Measurements from ENCODE around the gene KIF4B. TPM values are rescaled to one million over a fixed set of nuclear protein-coding genes. Genes with fewer than 3 reads are reported as not detected.

KIF4B gene
- polyA plus RNA-seq, 4 donors: 0.03 TPM; not detected in 3

DNA sequence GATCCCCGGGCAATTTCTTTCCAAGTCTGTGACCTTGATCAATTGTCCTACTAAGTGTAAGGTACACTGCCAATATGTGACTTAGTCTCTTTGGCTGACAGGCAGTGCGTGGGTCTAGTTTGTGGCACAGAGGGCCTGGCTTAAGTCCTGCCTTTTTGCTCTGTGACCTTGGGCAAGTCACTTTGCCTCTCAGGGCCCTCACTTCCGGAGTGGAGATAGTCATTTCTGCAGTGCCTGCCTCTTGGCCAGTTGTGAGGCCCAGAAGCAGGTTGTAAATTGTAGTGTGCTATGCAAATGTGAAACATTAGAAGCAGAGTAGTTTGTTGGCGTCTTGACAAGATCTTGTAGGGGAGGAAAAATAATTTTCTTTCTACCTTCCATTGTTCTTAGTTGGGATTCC is 39.0 kb downstream of the KIF4B start:
- DNase-seq: no peak
- Histone ChIP-seq H3K4me3 (ENCODE audit: low read depth in 1 of 3, low read length in 3 of 3) (no peak overlapping the region), H3K4me1 (ENCODE audit: control insufficient read depth in 3 of 3, insufficient read depth in 2 of 3, low read depth in 1 of 3, low read length in 2 of 3) (no peaks in the 10 kb centered on the region), H3K36me3 (ENCODE audit: control insufficient read depth in 3 of 3, insufficient read depth in 2 of 3, low read depth in 1 of 3, low read length in 3 of 3) (no peaks in the 10 kb centered on the region), H3K9me3 (ENCODE audit: control insufficient read depth in 2 of 2, insufficient read depth in 1 of 2, low read depth in 1 of 2, low read length in 1 of 2) (no peaks in the 10 kb centered on the region), H3K27ac (ENCODE audit: low read depth in 1 of 3, low read length in 2 of 3) (no peak overlapping the region), H3K27me3 (ENCODE audit: control insufficient read depth in 3 of 3, insufficient read depth in 3 of 3, low read length in 3 of 3) (peaks cover 0 to 3% (median 0%) of the 10 kb centered on the region in 3 donors)
- no peak for FAIRE-seq
- 56 to 81% (median 65%) methylated on average over 4 of the region's 4 CpGs for WGBS, 3 donors

DNA sequence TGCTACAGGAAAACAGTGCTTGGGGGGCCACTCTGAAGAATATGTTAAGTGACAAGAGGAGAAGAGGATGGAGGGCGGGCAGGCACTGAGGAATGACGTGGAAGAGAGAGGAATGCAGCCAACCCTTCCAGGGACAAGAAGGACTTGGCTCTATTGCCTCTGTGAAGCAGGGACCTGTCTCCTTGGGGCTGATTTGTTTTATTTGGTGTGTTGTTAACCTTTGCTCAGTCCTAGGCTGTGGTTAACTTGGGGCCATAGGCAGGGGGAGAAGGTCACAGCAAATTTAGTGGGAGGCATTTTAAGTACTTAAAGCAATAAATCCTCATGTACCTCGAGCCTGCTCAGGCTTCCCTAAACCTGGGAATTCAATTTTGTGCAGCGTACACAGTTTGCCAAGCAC is 39.9 kb downstream of the KIF4B start:
- Histone ChIP-seq H3K4me1 (ENCODE audit: control insufficient read depth in 3 of 3, insufficient read depth in 2 of 3, low read depth in 1 of 3, low read length in 2 of 3) (no peaks in the 10 kb centered on the region), H3K36me3 (ENCODE audit: control insufficient read depth in 3 of 3, insufficient read depth in 2 of 3, low read depth in 1 of 3, low read length in 3 of 3) (no peaks in the 10 kb centered on the region), H3K4me3 (ENCODE audit: low read depth in 1 of 3, low read length in 3 of 3) (no peak overlapping the region), H3K9me3 (ENCODE audit: control insufficient read depth in 2 of 2, insufficient read depth in 1 of 2, low read depth in 1 of 2, low read length in 1 of 2) (no peaks in the 10 kb centered on the region), H3K27me3 (ENCODE audit: control insufficient read depth in 3 of 3, insufficient read depth in 3 of 3, low read length in 3 of 3) (peaks cover 0 to 4% (median 0%) of the 10 kb centered on the region in 3 donors), H3K27ac (ENCODE audit: low read depth in 1 of 3, low read length in 2 of 3) (no peak overlapping the region)
- 22 to 36% (median 34%) methylated on average over 4 of the region's 4 CpGs for WGBS, 3 donors
- DNase-seq (peak in 1 of 2 donors; percentile 7), FAIRE-seq (no peak)

DNA sequence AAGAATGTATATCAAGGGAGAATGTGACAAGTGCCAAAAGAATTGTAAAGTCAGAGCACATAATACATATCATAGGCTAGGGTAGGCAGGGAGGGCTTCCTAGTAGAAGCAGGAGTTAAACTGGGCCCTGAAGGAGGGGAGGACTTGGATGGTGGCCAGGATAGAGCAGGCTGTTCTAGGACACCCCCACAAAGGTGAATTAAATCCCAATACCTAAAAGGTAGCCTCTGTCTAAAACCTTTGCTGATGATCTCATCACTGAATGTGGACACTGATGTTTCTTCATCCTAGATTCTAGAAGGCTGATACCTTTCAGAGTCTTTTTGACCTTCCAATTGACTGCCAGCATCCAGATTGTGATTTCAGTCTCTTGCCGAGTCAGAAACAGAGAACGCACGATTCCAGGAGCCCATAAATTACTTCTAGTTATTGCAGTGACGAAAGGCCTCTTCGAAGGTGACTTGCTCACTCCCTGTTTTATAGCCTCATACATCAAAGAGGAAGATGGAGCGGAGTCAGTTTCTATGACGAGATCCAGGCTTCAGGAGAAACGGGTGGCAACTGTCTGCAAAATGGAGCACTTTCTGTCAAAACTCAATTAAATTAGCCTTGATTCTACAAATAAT is 43.2 kb downstream of the KIF4B start:
- peaks cover 0 to 4% (median 0%) of the 10 kb centered on the region in 3 donors for H3K27me3 ChIP-seq (ENCODE audit: control insufficient read depth in 3 of 3, insufficient read depth in 3 of 3, low read length in 3 of 3)
- no peak for FAIRE-seq

DNA sequence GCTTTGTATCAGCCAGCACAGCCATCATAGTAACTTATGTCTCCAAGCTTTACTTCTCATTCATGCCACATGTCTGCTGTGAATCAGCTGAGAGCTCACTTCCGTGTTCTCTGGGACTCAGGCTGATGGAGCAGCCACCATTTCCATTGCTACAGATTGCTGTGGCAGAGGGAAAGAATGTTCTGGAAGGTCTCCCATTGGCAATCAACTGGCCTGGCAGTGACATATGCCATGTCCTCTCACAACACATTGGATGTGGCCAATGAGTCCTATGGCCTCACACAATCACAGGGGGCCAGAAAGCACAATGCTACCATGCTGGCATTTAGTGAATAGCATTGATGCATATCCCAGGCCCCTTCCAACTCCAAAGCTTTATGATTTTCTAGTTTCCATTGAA is 44.1 kb downstream of the KIF4B start:
- peaks cover 0 to 4% (median 0%) of the 10 kb centered on the region in 3 donors for H3K27me3 ChIP-seq (ENCODE audit: control insufficient read depth in 3 of 3, insufficient read depth in 3 of 3, low read length in 3 of 3)
- FAIRE-seq (no peak), DNase-seq (no peak)
- no peak overlapping the region for H3K27ac ChIP-seq (ENCODE audit: low read depth in 1 of 3, low read length in 2 of 3)
- 81 to 89% (median 86%) methylated on average over 1 of the region's 1 CpG for WGBS, 3 donors
- H3K4me3 ChIP-seq (ENCODE audit: low read depth in 1 of 3, low read length in 3 of 3): no peak overlapping the region
- H3K4me1 ChIP-seq (ENCODE audit: control insufficient read depth in 3 of 3, insufficient read depth in 2 of 3, low read depth in 1 of 3, low read length in 2 of 3): no peaks in the 10 kb centered on the region
- no peaks in the 10 kb centered on the region for H3K9me3 ChIP-seq (ENCODE audit: control insufficient read depth in 2 of 2, insufficient read depth in 1 of 2, low read depth in 1 of 2, low read length in 1 of 2)
- H3K36me3 ChIP-seq (ENCODE audit: control insufficient read depth in 3 of 3, insufficient read depth in 2 of 3, low read depth in 1 of 3, low read length in 3 of 3): no peaks in the 10 kb centered on the region

More for the DNA sequence above, 43.2 kb downstream of the KIF4B start:
- Histone ChIP-seq H3K9me3 (ENCODE audit: control insufficient read depth in 2 of 2, insufficient read depth in 1 of 2, low read depth in 1 of 2, low read length in 1 of 2) (no peaks in the 10 kb centered on the region), H3K4me3 (ENCODE audit: low read depth in 1 of 3, low read length in 3 of 3) (no peak overlapping the region), H3K27ac (ENCODE audit: low read depth in 1 of 3, low read length in 2 of 3) (no peak overlapping the region), H3K36me3 (ENCODE audit: control insufficient read depth in 3 of 3, insufficient read depth in 2 of 3, low read depth in 1 of 3, low read length in 3 of 3) (no peaks in the 10 kb centered on the region), H3K4me1 (ENCODE audit: control insufficient read depth in 3 of 3, insufficient read depth in 2 of 3, low read depth in 1 of 3, low read length in 2 of 3) (no peaks in the 10 kb centered on the region)
- peak in 1 of 2 donors; percentile 6 for DNase-seq
- 42 to 57% (median 48%) methylated on average over 8 of the region's 8 CpGs for WGBS, 3 donors

DNA sequence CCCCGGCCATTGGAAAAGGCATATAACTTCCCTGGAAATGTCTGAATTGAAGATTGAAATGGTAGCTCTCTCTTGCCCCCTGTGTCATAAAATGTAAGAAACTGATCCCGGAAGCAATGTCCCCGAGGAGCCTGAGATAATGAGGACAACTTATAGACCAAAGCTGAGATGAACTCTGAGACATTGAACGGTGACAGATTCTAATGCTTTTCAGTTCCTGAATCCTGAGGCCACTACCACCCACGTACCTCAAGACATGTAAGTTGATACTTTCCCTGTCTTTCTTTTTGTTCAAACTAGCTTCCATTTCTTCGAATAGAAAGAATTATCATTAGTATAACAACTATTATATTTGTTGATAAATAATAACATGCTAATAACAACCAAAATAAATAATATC is 51.0 kb downstream of the KIF4B start:
- Histone ChIP-seq H3K36me3 (ENCODE audit: control insufficient read depth in 3 of 3, insufficient read depth in 2 of 3, low read depth in 1 of 3, low read length in 3 of 3) (no peaks in the 10 kb centered on the region), H3K9me3 (ENCODE audit: control insufficient read depth in 2 of 2, insufficient read depth in 1 of 2, low read depth in 1 of 2, low read length in 1 of 2) (no peaks in the 10 kb centered on the region), H3K27me3 (ENCODE audit: control insufficient read depth in 3 of 3, insufficient read depth in 3 of 3, low read length in 3 of 3) (no peaks in the 10 kb centered on the region), H3K4me1 (ENCODE audit: control insufficient read depth in 3 of 3, insufficient read depth in 2 of 3, low read depth in 1 of 3, low read length in 2 of 3) (no peaks in the 10 kb centered on the region), H3K27ac (ENCODE audit: low read depth in 1 of 3, low read length in 2 of 3) (no peak overlapping the region), H3K4me3 (ENCODE audit: low read depth in 1 of 3, low read length in 3 of 3) (no peak overlapping the region)
- DNase-seq (no peak), FAIRE-seq (no peak)
- WGBS, 3 donors: 57 to 70% (median 61%) methylated on average over 6 of the region's 6 CpGs

DNA sequence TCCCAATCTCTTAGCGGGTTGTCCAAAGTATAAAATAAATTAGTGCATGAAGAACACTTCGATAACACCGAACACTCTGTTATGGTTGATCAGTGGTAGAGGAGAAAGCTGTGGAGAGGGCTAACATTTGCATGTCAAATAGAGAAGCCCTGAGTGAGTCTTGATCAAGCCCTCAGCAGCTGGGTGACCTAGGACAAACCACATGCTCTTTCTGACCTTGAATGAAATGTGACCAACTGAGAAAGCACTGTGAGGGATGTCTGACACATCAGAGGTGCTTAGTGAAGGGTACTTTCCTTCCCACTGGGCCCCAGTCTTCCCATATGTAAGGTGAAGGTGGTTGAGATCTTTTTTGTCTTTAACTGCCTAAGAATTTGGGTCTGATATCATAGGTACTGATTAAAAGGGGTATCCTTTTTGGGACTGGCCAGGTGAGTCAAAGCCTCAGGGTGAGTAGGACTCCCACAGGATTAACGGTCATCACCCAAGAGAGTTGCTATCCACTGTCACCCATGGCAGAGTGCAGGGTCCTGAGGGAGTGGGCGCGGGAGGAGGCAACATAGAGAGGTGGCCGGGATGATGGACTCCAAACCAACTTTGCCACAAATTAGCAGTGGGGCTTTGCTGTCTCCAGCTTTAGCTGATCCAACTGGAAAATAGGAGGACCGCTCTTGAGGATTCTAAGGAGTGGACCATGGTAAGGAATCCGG is 53.5 kb downstream of the KIF4B start:
- WGBS, 3 donors: 87 to 93% (median 92%) methylated on average over 9 of the region's 9 CpGs
- no peak for DNase-seq
- Histone ChIP-seq H3K4me1 (ENCODE audit: control insufficient read depth in 3 of 3, insufficient read depth in 2 of 3, low read depth in 1 of 3, low read length in 2 of 3) (no peaks in the 10 kb centered on the region), H3K4me3 (ENCODE audit: low read depth in 1 of 3, low read length in 3 of 3) (no peak overlapping the region), H3K9me3 (ENCODE audit: control insufficient read depth in 2 of 2, insufficient read depth in 1 of 2, low read depth in 1 of 2, low read length in 1 of 2) (no peaks in the 10 kb centered on the region), H3K36me3 (ENCODE audit: control insufficient read depth in 3 of 3, insufficient read depth in 2 of 3, low read depth in 1 of 3, low read length in 3 of 3) (no peaks in the 10 kb centered on the region), H3K27me3 (ENCODE audit: control insufficient read depth in 3 of 3, insufficient read depth in 3 of 3, low read length in 3 of 3) (no peaks in the 10 kb centered on the region), H3K27ac (ENCODE audit: low read depth in 1 of 3, low read length in 2 of 3) (no peak overlapping the region)
- FAIRE-seq: no peak

Other genes with a start within 250 kb of the KIF4B start
- gene FAXDC2, start 163.2 kb upstream of the KIF4B start, polyA plus RNA-seq: 10 to 100 TPM; 10.8 to 30.9 (median 15.1) TPM
- gene CNOT8, start 155.1 kb upstream of the KIF4B start, polyA plus RNA-seq: 10 to 100 TPM; 43.5 to 54.1 (median 48.9) TPM
- 10 to 100 TPM in 1 of 4 donors, 1 to 10 TPM in 3; 1.4 to 11.6 (median 3.4) TPM for gene GEMIN5, start 75.5 kb upstream of the KIF4B start, polyA plus RNA-seq
- gene MRPL22, start 72.7 kb upstream of the KIF4B start, polyA plus RNA-seq: 10 to 100 TPM; 33.6 to 63.5 (median 59.2) TPM

Measured in small intestine (tissue), 7 donors.